ENCODE data around the gene SPINK7.

- TF ChIP-seq CTCF (IDR thresholded peaks at IDR 0.05; ENCODE audit: borderline replicate concordance, extremely low read depth, low read length, poor library complexity, severe bottlenecking), result no peak
- TF ChIP-seq EZH2 (IDR thresholded peaks at IDR 0.05; ENCODE audit: borderline replicate concordance, low read depth, low read length, severe bottlenecking), result no peak
Measured at GRCh38 chr5:148314731-148315130, 2.5 kb downstream of the SPINK7 start.
